GM21526 (cell line): Measurements from ENCODE around the gene PRKAG2.

Source experiments
- ATAC-seq: cut with Tn5 transposase; IDR thresholded peaks from one replicate; pipeline ENCODE4 v1.9.1; 2021; ENCODE audit warnings: moderate library complexity; ENCODE audit not compliant: unreplicated experiment, low FRiP score

PRKAG2 gene

DNA sequence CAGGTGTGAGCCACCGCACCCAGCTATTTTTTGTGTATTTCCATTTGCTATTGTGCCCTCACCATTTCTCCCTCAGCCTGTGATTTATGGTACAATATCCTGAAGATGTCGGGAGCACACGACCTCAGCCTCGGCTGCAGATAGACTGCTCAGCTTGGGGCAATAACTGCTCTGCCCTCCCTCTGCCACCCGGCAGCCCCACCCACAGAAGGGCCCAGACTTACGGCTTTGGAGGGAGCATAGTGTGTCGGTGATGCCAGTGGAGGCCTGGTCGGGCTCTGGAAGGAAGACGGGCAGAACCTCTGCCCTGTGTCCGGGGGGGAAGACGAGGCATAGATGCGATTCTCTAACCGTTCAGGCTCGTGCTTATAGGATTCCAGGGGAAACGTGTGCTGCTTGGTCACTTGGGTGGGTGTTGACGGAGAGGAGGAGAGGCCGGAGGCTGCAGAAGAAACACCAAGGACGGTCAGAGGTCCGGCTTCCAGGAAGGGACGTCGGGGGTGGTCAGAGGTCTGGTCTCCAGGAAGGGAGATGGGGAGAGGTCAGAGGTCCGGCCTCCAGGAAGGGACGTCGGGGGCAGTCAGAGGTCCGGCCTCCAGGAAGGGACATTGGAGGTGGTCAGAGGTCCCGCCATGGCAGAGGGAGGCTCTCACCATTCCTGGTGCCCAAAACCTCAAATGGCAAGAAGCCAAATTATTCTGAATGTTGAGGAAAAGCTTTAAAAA lies 201.6 kb downstream of the PRKAG2 start:
- ATAC-seq = no peak

DNA sequence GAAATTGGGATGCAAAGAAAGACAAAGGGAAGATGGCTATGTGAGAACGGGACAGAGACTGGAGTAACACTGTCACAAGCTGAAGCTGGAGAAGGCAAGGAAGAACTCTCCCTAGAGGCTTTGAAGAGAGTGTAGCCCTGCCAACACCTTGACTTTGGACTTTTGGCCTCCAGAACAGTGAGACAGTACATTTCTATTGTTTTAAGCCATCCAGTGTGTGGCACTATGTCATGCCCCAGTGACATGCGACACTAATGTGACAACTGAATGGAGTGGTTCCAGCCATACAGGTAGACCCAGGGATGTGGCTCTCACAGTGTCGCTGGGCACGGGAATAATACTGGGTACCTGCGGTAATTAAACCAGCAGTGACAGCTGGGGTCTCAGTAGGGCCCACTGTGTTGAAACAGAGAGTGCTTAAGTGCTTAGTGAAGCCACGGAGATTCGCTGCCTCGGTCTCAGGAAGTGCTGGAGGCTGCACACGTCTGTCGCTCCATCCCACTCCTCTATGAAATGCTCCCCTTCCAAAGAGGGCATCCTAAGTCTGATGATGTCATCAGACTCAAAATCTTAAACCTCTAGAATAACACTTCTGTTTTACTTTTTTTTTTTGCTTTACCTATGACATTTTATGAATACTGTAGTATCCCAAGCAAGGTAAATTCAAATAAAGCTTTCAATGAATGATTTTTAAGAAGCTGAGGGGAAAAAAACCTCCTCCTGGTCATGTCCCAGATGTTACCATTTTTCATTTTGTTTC lies 202.6 kb downstream of the PRKAG2 start:
- no peak for ATAC-seq

GRCh38 chr7:151673216-151673615 lies 203.7 kb downstream of the PRKAG2 start:
- ATAC-seq = no peak

DNA sequence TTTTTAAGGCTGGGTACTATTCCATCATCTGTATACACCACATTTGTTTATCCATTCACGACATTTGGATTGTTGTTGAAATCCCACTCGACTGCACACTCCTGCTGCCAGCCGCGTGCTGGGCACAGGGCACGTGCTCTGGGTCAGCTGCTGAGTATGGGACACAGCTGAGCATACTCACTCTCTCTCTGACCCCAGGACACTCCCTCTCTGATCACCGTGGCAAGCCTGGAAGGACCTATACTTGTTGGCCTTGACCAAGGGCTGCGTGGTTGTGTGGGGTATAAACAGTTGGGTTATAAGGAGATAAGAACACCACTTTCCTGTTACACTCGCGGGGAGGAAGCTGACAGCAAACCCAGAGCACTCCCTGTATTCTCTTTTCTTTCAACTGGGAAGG lies 204.2 kb downstream of the PRKAG2 start:
- ATAC-seq = no peak

DNA sequence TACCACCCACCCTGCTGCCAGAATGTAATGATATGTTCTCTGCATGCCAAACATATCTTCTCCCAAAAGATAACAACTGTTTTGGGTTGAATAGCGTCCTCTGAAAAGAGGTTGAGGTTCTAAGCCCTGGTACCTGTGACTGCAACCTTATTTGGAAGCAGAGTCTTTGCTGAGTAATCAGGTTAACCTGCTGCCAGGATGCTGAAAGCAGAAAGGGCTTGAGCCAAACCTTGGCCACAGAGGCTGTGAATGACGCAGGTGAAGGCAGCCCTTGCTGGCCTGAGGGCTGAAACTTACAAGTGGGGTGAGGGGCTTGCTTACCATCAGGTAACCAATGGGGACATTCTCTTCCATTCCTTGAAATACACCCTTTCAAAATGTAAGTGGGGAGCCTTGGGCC lies 205.4 kb downstream of the PRKAG2 start:
- no peak for ATAC-seq

DNA sequence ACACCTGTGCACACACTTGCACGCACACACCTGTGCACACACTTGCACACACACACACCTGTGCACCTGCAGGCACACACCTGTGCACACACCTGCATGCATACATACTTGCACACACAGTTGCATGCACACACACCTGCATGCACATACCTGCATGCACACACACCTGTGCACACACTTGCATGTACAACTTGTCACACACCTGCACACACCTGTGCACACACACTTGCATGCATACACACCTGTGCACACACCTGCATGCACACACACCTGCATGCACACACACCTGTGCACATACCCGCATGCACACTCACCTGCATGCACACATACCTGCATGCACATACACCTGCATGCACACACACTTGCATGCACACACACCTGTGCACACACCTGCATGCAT lies 207.2 kb downstream of the PRKAG2 start:
- no peak for ATAC-seq

GRCh38 chr7:151666886-151667285 lies 210.0 kb downstream of the PRKAG2 start:
- no peak for ATAC-seq

GRCh38 chr7:151665368-151665767 lies 211.5 kb downstream of the PRKAG2 start:
- ATAC-seq = no peak

GRCh38 chr7:151664268-151664667 lies 212.6 kb downstream of the PRKAG2 start:
- ATAC-seq = no peak

DNA sequence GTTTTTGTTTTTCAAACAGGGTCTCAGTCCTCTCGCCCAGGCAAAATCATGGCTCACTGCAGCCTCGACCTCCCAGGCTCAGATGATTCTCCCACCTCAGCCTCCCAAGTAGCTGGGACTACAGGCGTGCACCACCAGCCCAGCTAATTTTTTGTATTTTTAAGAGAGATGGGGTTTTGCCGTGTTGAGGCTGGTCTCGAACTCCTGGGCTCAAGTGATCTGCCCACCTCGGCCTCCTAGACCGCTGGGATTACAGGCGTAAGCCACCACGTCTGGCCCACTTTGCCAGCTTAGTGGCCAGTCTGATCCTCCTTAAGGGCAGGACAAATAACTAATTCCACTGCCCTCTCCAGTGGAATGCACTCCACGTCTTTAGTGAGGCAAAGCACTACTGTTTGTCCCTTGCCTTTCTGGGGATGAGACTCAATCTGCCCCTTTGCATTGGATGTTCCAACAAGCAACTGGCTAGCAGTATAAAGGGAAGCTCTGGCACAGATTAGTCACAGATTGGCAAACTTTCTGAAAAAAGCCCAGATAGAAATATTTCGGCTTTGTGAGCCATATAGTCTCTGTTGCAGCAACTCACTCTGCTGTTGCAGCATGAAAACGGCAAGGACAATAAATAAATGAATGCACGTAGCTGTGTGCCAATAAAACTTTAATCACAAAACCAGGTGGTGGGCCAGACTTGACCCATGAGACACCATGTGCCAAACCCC lies 213.4 kb downstream of the PRKAG2 start:
- ATAC-seq = no peak

- no peak for ATAC-seq
Measured at GRCh38 chr7:151662251-151662826, 214.6 kb downstream of the PRKAG2 start.

DNA sequence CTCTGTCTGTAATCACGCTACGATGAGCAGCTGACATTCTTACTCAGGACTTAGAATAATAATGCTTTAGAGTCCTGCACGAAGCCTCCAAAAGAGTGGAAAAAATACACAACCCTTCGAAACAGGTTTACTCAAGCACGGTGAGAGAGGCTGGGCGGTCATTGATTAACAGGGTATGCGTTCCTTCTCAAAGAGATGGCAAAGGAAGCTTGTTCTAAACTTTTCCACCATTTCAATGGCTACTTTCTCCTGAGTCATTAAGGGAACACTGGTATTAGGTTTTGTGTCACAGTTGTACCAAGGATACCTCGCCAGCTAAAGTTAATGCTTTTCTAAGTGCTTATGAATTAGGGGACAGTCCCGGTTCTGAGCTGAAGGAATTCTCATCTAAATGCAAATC lies 215.3 kb downstream of the PRKAG2 start:
- ATAC-seq = no peak

DNA sequence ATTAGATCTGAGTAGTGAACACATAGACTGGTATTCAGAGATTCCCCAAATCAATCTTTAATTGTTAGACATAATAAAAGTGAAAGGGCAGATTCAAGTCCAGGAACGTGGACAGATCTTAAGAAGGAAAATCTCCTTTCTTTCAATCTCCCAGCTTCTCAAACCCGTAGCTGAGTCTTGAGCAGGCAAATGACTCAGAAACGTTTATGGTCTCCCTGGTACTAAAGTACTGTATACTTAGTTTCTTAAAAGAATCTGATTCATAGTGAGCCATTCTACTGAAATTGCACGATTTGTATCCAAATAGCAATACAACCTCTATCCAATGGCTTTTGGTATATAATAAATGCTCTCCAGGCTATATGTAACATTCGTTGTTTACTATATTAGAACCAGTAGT lies 216.8 kb downstream of the PRKAG2 start:
- ATAC-seq = no peak

DNA sequence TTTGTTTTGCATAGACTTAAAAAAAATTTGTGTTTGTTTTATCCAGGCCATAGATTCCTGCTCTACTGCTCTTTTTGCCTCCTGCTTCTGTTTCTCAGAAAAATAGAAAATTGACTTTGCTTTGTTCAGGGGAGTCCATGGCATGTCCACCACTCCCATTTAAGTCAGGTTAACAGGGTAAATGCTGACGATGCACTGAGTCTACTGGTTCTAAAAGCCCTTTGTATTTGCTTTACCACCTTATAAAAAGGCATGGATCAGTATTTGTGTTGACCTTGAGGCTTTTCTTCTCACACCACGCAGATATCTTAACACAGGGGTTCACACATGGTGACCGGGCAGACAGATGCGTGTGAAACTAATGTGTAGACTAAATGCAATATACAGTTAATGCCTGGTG lies 217.7 kb downstream of the PRKAG2 start:
- ATAC-seq = no peak

DNA sequence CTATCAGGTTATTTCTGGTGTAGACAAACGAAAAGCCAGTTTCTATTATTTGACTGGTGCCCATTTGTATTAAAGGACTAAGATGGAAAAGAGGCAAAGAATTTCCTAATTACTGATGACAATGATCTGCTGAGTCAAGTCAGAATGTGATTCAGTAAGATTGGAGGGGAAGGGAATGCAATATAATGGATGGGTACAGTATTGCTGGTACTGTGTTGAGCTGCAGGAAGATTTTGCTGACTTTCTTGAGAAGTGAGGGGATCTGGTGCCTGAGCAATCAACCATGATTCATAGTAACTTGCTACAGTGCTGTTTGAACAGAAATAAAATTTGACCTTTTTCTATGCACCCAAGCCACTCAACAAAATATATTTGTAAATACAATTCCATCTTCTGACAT lies 218.1 kb downstream of the PRKAG2 start:
- no peak for ATAC-seq

GRCh38 chr7:151657173-151657572 lies 219.7 kb downstream of the PRKAG2 start:
- no peak for ATAC-seq

DNA sequence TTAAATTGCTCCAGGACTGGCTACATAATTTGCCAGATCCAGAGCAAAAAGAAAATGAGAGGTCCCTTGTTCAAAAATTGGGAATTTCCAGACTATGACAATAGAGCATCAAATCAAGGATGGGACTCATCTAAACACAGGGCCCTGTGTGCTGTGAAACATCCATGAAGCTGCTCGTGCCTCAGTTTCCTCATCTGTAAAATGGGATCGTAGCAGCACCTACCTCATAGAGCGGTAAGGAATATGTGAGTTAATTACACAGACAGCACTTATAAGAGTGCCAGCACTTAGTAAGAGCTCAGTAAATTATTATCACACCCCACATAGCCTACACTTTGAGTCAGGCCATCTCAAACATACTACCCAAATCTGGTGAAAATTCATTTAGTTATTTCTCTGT lies 221.4 kb downstream of the PRKAG2 start:
- no peak for ATAC-seq

GRCh38 chr7:151652111-151652510 lies 224.8 kb downstream of the PRKAG2 start:
- no peak for ATAC-seq

GRCh38 chr7:151650161-151650560 lies 226.8 kb downstream of the PRKAG2 start:
- ATAC-seq = no peak

- no peak for ATAC-seq
Measured at GRCh38 chr7:151648429-151648828, 228.5 kb downstream of the PRKAG2 start.

GRCh38 chr7:151647874-151648273 lies 229.0 kb downstream of the PRKAG2 start:
- no peak for ATAC-seq
